ENCODE results near the gene VAC14. TPM values are rescaled to one million over a fixed set of nuclear protein-coding genes. Genes with fewer than 3 reads are reported as not detected.

The VAC14 gene
- total and polyA plus RNA-seq, 2 of the 8 experiments (the other 6 are each of a cell fraction or from before 2014, with no cell fraction given), result 56.0 to 108 TPM

DNA sequence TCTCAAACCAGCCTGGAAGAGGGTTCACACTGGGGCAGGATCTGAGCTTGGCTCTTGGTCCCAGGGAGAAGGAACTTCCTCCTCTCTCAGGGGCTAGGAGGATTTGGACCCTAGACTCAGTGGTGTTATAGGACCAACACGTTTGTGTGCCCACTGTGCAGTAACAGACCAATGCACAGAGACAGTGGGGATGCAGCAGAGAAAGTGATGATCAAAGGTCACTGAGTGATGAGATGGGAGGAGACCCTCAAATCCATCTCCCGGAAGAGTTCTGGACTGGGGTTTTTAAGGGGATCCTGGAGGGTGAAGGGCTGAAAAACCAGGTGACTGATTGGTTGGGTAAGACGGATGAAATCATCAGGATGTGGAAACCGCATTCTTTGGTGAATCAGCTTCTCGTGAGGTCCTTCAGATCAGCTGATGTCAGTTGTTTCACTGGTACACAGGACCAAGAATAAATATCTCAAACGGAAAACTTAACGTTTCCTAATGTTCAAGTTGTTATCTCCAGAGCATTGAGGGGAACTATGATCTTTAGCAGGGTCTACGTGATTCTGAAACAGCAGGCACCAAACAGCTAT lies 3.3 kb upstream of the VAC14 start (continued):
- TF ChIP-seq ZNF274 (IDR thresholded peaks at IDR 0.05; ENCODE audit: borderline replicate concordance, extremely low read depth, low read length) (no peak), JUN (IDR thresholded peaks at IDR 0.05; ENCODE audit: low read depth, low read length) (no peak), EGR1 (IDR thresholded peaks at IDR 0.05; ENCODE audit: borderline replicate concordance, low read depth, low read length) (no peak), CHD1 (IDR thresholded peaks at IDR 0.05; ENCODE audit: low read depth, low read length) (no peak), BCL11A (IDR thresholded peaks at IDR 0.05; ENCODE audit: low read depth in 2 of 2, low read length in 2 of 2) (no peak), SUZ12 (IDR thresholded peaks at IDR 0.05; ENCODE audit: low read length) (no peak)
- TF ChIP-seq, protein P1, sequence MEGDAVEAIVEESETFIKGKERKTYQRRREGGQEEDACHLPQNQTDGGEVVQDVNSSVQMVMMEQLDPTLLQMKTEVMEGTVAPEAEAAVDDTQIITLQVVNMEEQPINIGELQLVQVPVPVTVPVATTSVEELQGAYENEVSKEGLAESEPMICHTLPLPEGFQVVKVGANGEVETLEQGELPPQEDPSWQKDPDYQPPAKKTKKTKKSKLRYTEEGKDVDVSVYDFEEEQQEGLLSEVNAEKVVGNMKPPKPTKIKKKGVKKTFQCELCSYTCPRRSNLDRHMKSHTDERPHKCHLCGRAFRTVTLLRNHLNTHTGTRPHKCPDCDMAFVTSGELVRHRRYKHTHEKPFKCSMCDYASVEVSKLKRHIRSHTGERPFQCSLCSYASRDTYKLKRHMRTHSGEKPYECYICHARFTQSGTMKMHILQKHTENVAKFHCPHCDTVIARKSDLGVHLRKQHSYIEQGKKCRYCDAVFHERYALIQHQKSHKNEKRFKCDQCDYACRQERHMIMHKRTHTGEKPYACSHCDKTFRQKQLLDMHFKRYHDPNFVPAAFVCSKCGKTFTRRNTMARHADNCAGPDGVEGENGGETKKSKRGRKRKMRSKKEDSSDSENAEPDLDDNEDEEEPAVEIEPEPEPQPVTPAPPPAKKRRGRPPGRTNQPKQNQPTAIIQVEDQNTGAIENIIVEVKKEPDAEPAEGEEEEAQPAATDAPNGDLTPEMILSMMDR (IDR thresholded peaks at IDR 0.05; ENCODE audit: control extremely low read depth in 1 of 3, insufficient read depth in 1 of 3, low read depth in 1 of 3, low read length in 3 of 3), result no peak
